C4-2B (cell line): ENCODE measurements around the gene KCNQ5.

Experiments
- CTCF ChIP-seq: fragments of 450-650 bp; conservative IDR thresholded peaks from 2 replicates; pipeline ENCODE4 v1.5.1; 2017; ENCODE audit warnings: mild to moderate bottlenecking
- ZFX ChIP-seq: fragments of 450-650 bp; IDR thresholded peaks from 2 replicates; pipeline ENCODE4 v1.6.1; 2017

DNA sequence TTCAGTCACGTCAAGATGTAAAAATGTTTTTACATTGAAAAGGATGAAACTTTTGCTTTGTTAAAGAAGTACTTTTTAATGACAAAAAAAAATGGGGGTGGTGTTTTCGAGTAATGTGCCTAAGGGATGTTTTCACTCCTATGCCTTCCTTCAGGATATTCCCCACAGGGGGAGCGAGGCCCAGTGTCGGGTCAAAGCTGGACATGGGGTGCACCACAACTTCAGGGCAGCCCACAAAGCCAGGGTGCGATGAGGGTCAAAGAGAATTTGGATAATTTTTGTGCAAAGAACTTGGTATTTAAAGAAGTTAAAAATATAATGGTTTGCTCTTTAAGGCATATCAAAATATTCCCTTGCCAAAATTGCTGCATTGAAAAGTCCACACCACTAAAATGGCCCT lies 247.8 kb downstream of the KCNQ5 start:
- TF ChIP-seq CTCF (no peak), ZFX (no peak)
